ENCODE data around the gene TAF4.

TAF4 gene

GRCh38 chr20:61940976-61941720 is 124.5 kb downstream of the TAF4 start:
- no peak for DNase-seq

- DNase-seq: no peak
These were observed 125.2 kb downstream of the TAF4 start for GRCh38 chr20:61940491-61940890.

GRCh38 chr20:61939691-61940360 is 125.9 kb downstream of the TAF4 start:
- DNase-seq: no peak

DNA sequence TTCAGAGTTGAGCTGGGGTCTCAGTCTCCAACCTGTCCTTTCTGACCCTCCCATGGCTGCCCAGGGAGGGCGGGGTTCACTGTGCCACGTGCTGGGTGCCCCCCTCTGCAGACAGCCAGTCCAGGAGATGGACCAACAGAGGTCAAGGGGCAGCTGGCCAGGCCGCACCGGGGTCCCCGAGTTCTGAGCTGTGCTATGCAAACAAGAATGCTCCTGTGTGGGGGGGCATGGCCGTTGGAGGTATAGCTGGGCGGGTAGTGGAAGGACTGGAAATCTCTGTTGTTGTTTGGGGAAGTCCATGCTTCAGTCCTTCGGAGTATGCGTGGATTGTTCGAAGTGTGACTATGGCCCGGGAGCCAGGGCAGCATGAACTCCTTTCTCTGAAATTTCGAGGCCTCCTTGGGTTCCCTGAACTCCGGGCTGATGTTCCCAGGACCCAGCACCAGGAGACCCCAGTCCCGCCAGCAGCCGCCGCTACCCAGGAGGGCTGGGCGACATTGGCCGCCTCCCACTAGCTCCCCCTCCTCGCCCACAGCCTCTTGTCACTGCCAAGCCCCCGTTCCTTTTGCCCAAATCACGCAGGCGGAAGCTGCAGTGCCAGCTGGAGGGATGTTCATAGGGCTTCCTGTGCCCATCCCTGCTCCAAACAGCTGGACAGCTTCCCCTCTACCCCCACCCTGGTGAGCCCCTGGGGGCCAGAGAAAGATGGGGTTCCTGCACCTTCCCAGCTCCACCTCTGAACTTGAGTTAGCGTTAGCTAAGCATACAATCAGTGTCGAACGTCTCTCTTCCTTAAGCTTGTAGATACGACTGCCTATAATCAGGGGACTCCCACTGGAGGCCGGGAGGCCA is 126.6 kb downstream of the TAF4 start:
- DNase-seq: no peak

DNA sequence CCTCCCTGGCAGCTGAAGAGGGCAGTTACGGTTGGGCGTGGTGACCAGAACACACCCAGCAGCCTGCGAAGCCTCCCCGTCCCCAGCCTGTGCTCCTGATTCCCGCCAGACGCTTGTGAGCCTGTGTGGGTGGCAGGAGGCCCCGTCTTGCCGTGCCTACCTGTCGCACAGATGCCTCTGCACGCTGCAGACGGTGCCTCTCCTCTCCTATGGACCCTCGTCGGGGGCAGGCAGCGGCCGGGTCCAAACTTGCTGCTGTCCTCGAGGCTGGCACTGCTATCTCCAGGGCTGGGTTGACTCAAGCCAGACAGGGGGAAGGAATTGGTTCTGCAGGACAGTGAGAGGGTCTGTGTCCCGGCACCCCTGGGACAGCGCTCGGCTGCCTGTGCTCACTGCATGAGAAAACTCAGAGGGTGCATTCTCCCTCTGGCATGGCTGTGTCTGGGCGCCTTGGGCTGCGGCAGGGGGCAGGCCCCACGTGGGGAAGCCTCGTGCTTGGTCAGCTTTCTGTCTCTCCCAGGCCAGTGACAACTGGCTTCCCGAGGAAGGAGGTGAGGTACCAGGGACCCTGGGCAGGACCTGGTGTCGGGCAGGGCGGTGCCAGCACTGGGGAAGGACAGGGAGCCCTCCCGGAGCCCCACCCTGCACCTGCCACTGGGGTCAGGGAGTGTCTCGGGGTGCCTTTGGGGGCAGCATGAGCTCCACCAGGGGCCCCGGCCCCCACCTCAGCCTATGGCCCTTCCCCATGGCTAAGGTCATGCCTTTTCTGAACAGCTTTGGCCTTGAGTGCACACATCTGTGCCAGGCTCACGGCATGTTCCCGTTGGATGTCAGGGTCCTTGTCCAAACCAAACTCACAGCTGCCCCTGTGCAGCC is 127.5 kb downstream of the TAF4 start:
- no peak for DNase-seq

DNA sequence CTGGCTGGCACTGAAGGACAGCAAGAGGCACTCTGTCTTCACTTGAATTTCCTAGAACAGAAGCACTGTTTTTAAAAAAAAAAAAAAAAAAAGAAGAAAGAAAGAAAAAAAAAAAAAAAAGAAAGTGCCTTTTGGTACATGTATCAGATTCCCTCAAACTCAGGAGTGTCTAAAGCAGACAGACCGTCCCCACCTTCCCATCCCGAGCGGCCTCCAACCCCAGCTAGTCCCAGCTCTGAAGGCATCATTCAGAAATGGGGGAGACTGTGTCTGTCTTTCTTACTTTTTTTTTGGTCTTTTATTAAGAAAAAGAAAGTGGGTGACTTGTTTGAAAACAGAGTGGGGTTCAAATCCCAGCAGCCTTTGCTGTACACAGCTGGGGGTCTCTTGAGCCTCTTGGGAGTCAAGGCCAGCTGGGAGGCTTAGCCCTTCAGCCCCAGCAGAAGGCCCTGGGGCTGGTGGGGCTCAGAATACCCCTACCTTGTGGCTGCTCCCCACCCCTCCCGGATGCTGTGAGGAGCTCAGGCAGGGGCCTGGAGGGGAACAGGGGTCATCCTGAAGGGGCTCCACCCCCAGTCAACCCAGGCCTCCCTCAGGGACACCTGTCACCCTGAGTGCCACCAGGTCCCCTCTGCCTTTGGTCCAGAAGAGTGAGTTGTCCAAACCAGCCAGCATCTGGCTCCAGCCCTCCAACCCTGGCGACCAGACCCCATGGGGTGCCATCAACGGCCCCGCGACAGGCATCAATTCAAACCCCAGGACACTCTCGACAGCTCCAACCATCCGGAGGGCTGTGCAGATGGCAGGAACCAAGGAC is 128.3 kb downstream of the TAF4 start:
- no peak for DNase-seq

- DNase-seq: no peak
These were observed 129.0 kb downstream of the TAF4 start for GRCh38 chr20:61936701-61937131.

- no peak for DNase-seq
These were observed 129.6 kb downstream of the TAF4 start for GRCh38 chr20:61935926-61936700.

- DNase-seq: no peak
These were observed 130.8 kb downstream of the TAF4 start for GRCh38 chr20:61934716-61935530.

DNA sequence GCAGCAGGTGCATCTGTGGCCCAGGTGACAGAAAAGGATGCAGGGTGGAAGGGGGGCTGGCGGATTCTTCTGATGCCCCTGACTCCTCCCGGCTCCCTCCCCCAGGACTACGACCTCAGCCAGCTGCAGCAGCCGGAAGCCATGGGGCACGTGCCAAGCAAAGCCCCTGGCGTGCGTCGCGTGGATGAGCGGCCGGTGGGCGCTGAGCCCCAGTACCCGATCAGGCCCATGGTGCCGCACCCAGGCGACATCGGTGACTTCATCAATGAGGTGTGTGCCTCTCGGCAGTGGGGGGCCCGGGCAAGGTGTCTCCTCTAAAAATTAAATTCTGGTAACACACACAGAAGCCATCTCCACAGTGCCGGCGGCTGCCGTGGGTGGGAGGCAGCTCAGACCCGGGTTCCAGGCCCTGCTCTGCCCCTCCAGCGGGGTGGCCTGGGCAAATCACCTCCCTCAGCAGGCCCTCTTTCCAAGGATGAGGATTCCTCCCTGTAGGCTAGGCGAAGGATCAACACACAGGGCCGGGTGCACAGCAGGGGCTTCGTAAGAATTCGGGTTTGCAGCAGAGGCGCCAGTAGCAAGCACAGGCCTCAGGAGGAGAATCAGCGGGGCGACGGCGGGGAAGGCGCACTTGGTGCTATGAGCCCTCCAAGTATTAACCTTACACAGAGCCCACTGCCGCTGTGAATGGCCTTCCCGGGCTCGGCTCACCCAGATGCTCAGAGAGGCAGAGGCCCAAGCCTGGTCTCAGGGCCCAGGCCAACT is 131.5 kb downstream of the TAF4 start:
- no peak for DNase-seq

DNA sequence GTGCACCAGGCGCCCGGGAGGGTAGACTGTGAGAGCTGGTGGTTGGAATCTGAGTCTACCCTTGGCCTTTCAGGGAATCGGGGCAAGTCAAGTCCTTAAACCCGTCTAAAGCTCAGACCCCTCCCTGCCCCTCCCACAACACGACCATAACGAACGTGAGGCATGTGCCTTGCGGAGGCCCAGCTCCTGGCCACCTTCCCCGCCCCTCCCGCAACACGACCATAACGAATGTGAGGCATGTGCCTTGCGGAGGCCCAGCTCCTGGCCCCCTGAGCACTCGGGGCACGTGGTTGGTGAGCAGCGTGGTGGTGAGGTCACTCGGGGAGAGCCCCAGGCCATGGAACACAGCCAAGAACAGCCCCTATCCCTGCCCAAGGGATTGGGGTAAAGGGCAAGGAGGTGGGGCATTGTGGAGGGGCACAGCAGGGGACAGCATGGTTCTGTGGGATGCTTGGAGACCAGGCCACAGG is 132.2 kb downstream of the TAF4 start:
- no peak for DNase-seq

DNA sequence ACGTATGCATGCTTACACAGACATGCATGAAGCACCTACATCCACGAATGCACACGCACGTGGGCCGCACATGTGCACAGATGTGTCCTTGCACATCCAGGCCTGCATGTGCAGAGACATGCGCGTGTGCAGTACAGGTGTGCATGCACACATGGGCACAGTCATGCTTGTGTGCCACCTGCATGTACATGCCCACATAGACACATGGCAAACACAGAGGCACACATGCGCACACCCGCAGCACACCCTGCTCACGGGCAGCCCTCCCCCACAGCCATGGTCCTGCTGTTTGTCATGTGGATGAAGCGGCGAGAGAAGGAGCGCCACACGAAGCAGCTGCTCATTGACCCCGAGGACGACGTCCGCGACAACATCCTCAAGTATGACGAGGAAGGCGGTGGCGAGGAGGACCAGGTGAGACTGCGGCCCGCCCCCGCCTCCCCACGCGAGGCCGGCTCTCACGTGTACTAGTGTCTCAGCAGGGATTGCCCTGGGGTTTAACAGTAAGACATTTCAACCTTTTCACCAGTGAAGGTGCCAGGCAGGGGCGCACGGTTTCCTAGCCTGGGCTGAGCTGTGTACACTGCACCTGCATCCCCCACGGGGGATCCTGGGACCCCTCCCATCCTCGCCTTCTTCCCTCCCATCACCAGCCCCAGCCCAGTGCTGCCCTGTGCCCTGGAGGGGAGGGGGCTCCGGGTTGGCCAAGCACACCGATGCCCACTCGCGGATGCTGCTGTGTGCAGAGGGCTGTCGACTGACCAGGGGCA is 132.8 kb downstream of the TAF4 start:
- no peak for DNase-seq

- DNase-seq: no peak
These were observed 133.5 kb downstream of the TAF4 start for GRCh38 chr20:61932199-61932592.

DNA sequence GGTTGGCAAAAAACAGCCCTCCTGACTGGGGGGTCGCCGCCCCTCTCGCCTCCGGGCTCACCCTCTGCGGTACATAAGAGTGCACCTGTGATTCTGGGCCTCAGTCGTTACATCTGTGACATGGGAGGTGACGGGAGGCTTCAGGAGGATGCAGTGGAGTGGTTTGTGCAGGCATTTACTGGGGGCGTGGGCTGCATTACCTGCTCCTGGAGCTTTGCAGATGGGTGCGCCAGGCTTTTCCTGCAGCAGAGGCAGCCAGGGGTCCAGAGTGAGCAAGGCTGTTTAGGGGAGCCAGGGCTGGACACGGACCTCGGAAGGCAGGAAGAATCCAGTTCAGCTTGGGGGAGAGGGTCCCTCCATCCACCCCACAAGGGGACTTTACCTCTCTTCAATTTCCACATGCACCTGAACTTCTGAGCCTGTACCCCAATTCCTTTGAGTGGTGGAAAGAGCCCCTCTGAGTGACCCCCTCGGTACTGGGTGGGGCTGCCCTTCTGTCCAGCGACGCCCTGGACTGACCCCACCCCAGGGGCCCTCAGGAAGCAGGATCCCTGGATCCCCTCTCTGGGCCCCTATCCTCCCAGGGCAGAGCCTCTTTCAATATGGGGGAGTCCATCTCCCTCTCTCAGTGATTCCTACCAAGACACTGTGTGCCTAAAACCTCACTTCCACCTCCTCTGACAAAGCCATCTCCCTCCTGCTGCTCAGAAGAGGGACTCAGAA is 134.0 kb downstream of the TAF4 start:
- no peak for DNase-seq

DNA sequence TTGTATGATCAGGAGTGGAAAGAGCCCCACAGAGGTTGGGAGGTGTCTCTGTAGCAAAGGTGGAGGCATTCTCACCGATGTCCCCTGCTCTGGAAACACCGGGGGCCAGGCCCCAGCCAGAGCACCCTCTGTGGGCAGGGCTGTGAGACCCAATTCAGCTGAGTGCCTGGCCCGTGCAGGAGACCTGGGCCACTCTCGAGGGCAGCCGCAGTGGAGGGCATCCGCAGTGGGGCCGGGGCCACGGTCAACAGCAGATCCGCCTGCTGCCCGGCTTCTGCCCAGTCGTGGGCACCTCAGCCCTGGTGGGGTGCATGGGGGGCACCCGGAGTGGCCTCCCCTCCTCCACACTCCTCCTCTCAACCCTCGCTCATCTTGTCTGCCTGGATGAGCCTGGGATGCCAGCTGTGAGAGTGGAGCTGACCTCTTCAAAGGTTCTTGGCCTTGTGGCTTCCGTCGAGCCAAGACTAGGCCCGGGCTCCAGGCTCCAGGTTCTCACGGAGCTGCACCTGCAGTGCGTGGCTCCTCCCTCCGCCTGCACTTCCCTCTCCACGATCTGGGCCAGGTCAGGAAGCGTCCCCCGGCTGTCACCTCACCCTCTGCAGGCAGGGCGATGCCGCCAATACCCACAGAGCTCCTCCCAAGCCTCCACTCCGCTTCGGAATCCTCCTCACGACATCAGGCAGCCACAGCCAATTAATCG is 134.8 kb downstream of the TAF4 start:
- no peak for DNase-seq

- no peak for DNase-seq
These were observed 135.6 kb downstream of the TAF4 start for GRCh38 chr20:61929971-61930666.

Data from CD4-positive, alpha-beta T cell treated with Interleukin-17A for 4 hours (primary cell).